GM18861 (cell line): ENCODE data around the gene PPCDC.
A peak's percentile ranks its signal among the peaks of the same experiment; 100 is the strongest.

Source experiments
- ATAC-seq: cut with Tn5 transposase; IDR thresholded peaks from one replicate; pipeline ENCODE4 v1.9.1; 2021; ENCODE audit not compliant: unreplicated experiment

Gene PPCDC

DNA sequence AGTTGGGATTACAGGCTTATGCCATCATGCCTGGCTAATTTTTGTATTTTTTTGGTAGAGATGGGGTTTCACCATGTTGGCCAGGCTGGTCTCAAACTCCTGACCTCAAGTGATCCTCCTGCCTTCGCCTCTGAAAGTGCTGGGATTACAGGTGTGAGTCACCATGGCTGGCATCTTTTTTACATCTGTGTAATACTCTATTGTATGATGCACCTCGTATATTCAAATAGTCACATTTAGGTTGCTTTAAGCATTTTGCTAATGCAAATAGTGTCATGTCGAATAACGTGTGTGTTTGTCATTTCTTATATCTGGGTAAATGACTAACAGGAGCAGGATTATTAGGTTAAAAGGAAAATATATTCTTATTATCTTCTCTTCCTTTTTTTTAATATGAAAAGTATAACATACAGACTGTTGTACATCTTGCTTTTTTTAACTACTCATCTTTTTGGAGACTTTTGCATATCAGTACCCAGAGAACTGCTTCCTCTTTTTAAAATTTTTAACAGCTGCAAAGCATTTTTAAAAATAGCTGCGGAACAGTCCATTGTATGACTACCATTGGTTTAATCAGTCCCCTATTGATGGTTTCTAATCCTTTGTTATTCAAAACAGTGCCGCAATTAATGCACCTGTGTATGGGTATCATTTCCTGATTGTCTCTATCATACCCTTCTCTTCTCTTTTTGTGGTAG, 14.6 kb upstream of the PPCDC start:
- peak; percentile 85 for ATAC-seq

DNA sequence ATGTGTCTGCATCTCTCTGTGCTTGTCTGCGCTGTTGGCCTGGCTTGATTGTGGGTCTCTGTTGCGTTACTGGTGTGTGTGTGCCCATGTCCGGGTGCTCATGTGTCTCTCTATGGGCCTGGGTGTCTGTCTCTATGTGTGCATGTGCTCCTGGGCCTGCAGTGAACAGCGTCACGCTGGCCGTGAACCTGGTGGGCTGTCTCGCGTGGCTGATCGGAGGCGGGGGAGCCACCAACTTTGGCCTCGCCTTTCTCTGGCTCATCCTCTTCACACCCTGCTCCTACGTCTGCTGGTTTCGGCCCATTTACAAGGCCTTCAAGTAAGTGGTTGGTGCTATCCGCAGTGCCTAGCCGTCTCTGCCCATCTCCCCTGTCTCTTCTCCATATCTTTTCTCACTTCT, 7.0 kb upstream of the PPCDC start:
- ATAC-seq: no peak

DNA sequence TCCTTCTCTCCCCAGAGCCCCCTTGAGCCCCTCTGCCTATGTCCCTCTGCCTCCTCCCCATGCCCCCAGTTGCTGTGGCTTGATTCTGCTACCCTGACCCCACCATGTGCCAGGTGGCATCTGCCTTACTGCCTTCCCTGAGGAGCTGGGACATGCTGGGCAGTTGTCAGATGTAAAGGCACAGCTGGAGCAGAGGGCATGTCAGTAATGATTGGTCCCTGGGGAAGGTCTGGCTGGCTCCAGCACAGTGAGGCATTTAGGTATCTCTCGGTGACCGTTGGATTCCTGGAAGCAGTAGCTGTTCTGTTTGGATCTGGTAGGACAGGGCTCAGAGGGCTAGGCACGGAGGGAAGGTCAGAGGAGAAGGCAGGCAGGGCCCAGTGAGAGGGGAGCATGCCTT, 3.5 kb upstream of the PPCDC start:
- no peak for ATAC-seq

DNA sequence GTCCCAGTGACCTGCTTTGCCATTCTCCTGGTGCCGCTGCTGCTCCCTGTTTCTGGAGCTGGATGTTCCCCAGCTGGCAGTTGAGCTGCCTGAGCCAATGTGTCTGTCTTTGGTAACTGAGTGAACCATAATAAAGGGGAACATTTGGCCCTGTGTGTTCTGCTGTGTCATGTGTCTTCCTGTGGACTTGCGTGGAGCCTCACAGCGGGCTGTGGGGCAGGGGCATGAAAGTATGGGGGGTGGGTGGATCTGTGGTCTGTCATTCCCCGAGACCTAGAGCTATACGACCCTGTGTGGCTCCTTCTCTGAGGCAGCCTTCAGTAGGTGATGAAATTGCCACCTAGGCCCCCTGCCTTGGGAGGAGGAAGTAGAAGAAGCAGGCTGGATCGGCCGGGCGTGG, 2.0 kb upstream of the PPCDC start:
- ATAC-seq: no peak

DNA sequence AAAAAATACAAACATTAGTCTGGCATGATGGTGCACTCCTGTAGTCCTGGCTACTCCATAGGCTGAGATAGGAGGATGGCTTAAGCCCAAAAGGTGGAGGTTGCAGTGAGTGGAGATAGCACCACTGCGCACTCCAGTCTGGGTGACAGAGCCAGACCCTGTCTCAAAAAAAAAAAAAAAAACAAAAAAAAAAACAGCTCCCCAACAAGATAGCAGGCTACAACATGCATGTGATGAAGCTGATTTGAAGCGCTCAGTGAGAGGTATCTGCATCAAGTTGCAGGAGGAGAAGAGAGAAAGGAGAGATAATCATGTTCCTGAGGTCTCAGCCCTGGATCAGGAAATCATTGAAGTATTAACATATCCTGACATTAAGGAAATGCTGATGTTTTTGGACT, 608 bp upstream of the PPCDC start:
- no peak for ATAC-seq

DNA sequence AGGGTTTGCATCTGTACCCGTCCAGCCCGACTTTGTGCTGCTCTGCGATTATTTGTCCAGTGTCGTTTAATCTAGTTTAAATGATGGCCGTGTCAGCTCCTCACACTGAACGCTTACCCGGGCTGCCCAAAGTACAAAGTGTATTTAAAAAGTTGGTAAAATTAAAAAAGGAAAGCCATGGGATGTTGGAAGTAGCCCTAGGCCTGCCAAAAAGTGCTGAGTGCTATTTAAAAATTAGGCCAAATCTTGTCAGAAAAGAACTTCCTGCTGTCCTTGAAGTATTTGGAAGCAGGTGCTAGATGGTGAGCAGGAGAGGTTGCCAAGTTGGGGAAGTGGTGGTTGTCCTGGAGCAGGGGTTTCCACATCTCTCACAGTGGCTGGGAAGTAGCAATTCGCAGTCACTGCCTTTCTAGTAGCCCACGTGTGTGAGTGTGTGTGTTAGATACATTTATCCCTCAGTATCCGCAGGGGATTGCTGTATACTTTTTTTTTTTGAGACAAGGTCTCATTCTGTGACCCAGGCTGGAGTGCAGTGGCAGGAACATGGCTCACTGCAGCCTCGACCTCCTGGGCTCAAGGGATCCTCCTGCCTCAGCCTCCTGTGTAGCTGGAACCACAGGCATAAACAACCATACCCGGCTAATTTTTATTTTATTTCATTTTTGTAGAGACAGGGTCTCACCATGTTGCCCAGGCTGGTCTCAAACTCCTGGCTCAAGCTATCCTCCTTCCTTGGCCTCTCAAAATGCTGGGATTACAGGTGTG, 664 bp downstream of the PPCDC start:
- ATAC-seq: no peak

DNA sequence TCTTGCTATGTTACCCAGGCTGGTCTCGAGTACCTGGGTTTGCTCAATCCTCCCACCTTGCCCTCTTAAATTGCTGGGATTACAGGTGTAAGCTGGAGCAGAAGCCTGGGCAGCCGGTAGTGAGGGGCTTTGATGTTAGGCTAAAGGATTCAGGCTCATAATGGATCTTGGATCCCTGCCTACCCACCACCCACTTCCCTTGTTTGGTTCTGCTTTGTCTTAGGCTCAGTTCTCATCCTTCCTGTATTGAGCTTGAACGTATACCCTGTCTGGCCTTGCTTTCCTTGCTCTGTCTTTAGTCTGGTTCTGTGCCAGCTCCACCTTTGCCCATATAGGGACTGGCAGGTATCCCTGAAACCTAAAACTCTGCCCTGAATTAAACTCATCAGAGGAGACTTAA, 1.7 kb downstream of the PPCDC start:
- no peak for ATAC-seq

DNA sequence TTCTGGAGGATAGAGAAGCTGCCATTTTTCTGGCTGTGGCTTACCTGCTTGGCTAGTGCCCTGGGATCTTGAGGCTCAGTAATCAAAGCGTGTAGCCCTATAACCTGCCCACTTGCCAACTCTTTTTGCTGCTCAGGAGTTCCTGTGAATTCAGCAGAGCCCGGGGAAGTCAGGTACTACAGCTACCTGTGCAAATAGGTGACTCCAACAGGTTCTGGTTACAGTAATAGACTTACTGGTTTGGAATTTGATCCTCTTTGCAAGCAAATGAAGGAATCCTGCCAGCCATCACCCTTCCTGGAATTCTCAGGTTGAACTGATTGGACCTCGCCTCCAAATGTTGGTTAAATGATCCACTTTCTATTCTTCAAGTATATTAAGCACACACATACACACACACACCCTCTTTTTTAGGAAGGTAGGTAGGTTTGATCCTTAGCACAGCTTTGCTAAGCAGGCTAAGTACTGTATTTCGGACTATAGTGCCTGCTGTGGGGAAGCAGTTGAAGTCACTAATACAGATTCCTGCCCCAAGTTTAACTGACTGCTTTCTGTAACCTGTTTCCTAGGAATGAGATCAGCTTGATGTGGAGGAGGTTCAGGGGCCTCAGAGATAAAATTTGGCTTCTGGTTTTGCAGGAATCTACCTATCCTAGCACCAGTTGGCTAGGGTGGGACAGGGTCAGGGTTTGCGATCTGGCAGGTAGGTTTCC, 2.3 kb downstream of the PPCDC start:
- no peak for ATAC-seq

DNA sequence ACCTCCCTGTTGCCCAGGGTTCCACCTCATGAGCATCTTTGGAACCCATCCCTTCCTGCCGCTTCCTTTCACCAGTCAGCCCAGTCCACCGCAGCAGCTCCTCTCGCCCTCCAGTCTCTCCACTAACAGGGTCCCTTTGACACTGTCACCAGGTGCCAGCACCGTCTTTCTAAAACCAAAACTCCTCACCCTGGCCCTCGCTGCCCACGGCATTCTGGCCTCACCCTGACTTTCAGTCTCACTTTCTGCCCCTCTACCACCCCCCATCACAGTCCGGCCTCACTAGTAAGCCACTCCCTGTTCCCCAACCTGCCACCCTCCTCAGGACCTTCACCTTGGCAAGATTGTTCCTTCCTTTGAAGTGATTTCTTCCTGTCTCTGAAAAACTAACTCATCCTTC, 4.2 kb downstream of the PPCDC start:
- no peak for ATAC-seq

DNA sequence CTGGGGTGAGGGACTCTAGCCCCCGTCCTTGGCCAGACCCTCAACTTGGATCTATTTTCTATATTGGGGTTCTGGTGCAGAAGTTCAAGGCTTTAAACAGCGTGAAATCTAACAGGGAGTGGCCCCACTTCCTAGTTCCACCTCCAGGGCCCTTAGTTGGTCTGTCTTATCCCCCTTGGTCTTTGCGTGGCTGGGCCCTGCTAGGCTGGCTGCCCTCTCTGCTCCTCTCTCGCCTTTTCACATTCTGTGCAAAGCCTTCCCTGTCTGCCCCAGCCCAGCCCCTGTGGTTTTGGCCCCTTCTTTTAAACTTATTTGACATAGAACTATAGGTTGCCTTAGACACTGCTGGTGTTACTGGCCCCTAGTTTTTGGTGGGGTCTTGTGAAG, 5.6 kb downstream of the PPCDC start:
- ATAC-seq: no peak

DNA sequence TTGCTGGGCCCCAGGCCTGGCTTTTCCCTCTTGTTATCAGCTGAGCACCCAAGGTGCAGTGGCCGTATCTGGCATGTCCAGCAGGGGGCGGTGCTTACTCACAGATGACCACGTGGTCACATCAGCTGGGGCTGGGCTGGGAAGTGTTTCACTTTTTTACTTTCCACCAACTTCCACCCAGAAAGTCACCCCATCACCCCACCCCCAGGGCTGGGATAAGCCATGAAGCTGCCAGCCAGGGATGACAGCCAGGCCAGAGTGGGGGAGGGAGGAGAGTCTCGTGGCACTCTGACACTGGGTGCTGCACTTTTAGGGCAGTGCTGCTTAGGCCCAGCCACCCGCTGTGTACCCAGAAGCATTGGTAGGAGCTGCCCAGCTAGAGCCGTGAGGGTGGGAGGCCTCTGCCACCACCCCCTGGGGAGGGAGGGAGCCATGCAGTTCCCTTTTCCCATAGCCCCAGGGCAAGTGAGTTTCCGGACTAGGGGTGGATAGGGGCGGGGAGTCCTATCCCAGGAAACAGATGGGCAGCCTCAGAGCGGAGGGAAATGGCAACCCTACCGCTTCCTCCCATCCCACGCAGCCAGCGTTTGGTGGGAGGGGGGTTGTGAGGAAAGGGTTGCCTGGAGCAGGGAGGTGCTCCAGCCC, 6.1 kb downstream of the PPCDC start:
- no peak for ATAC-seq

DNA sequence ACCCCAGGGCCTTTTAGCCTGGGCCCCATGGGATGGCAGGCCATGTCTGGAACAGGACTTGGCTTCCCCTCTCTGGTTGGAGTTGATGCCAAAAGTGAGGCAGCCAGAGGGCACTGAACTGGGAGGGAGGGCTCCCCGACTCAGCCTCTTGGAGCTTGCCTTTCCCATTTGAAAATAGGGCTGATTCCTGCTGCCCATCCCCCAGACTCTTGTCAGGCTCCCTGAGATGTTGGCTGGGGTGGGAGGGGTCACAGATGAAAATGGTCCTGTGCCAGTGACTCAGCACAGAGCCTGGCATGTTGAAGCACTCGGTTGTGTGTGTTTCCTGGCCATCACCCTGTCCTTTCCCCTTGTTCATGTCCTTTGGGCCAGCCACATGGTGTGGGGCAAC, 6.6 kb downstream of the PPCDC start:
- no peak for ATAC-seq

DNA sequence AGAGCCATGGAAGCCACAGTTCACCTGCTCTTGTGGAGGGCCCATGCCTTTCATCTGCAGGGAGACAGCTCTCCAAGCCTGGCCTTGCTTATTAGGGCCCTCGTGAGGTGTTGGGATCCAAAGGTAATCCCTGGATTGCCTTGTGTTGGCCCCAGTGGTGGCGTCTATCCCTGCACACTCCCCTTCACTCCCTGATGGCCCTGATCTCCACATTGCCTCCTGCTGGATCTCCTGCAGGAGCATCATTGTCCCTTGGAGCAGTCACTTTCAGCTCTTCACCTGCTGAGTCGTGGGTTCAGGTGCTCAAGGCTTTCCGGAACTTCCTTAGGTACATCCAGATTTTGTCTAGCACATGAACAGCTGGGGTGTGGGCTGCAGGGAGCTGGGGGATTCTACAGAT, 7.0 kb downstream of the PPCDC start:
- no peak for ATAC-seq

DNA sequence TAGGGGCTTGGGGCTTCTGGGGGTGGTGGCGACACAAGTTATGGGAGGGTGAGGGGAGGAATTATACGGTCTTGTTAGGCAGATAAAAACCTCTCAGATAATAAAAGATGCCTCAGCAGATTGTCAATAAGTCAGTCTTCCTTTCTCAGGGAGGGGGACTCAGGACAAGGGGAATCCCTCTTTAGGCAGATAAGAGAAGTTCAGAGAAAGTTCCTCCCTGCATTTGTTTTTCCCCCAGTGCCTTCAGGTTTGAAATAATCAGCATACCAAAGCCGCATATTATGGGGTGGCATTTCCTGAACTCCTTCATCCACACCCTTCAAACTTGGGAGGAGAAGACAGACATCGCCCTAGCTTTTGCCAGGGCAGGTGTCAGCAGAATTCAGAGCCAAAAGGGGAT, 8.5 kb downstream of the PPCDC start:
- no peak for ATAC-seq

DNA sequence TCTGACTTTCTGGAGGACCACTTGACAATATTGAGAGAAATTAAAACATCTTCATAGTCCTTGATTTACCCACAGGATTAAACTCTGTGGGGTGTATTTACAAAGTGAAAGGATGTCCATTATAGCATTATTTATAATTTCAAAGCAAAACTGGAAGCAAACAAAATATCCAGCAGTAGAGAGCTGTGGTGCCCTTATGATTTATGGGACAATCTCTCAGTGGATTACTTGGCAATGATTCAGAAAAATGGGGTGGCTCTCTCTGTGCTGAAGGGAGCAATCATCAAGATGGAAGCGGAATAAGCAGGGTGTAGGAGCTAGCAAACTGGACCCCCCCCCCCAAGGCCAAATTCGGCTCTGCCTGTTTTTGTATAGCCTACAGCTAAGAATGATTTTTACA, 9.0 kb downstream of the PPCDC start:
- no peak for ATAC-seq

DNA sequence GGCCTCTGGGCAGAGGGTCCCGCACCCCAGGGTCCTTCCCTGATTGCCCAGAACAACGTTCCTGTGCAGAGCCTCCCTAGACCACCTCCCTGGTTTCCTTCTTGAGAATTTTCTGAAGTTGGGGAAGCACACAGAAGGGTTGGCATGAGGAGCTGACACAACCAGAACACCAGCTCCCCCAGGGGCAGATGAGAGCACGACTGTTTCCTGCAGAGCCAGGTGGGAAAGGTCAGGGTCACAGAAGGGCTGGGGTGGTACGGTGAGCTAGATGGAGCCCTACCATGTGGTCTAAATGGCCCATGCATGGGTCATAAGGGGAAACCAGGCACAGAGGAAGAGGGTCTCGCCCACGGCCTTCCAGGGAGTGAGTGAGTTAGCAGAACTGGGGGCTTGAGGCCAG, 10.4 kb downstream of the PPCDC start:
- no peak for ATAC-seq

DNA sequence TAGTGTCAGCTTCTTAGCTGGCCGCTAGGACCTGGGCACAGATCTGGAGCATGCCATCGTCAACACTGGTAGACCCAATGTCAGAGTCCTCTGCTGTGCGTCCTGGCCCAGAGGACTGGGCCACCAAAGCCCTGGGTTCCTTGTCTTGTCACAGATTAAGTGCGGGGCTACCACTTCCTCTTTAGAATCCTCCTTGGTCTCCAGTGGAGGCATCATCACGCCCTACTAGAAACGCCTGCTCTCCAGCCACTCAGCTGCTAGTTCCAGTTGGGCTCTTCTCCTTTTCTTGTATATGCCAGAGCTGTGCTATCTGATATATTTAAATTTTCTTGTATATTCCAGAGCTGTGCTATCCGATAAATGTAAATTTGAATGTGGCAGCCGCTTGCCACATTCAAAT, 11.2 kb downstream of the PPCDC start:
- no peak for ATAC-seq

DNA sequence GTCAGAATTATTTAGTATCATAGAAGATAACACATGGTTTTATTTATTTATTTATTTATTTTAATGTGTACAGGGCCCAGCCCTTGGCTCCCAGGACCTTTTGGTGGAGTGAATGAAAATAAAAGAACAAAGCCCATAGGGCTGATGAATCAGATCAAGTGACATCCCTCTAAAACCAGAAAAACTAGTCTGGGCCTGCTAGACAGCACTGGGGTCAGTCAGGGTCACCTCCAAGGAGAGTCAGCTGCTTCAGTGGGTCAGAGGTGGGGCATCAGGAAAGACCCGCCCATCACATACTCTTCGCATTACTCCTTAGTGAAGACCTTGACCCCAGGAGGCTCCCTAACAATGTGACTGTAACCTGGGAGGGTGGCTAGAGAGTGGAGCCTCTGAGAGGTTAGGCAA, 12.8 kb downstream of the PPCDC start:
- ATAC-seq: no peak

DNA sequence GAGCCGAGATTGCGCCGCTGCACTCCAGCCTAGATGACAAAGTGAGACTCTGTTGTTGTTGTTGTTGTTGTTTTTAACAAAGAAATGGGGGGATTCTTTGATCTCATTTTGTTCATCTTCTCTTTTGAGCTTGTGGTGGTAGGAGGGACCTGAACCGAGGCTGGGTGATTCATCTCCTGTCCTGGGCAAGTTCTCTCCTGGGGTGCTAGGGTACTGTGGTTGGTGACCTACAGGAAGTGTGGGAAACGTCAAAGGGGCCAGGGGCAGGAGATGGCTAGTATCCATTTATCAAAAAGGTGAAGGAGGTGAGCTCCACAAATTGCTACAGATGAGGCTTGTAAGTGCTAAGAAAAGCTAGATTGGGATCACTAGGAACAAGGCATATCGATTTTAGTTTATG, 14.3 kb downstream of the PPCDC start:
- ATAC-seq: no peak

DNA sequence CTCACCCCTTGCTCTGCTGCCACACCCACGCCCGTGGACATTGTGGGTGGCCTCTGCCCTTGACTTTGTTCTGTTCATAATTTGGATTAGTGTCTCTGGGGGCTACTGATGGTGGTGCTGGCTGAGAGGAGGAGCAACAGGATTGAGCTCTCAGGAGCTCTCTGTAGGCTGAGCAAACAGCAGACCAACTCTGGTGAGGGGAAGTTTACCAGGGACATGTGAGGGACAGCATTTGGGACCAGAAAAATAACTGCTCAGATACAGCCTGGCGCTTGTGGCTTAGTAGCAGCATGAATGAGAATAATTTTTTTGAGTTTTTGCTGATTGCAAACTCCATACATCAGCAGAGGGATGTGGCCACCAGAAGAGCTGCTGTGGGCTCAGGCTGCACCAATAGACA, 14.8 kb downstream of the PPCDC start:
- ATAC-seq: no peak

DNA sequence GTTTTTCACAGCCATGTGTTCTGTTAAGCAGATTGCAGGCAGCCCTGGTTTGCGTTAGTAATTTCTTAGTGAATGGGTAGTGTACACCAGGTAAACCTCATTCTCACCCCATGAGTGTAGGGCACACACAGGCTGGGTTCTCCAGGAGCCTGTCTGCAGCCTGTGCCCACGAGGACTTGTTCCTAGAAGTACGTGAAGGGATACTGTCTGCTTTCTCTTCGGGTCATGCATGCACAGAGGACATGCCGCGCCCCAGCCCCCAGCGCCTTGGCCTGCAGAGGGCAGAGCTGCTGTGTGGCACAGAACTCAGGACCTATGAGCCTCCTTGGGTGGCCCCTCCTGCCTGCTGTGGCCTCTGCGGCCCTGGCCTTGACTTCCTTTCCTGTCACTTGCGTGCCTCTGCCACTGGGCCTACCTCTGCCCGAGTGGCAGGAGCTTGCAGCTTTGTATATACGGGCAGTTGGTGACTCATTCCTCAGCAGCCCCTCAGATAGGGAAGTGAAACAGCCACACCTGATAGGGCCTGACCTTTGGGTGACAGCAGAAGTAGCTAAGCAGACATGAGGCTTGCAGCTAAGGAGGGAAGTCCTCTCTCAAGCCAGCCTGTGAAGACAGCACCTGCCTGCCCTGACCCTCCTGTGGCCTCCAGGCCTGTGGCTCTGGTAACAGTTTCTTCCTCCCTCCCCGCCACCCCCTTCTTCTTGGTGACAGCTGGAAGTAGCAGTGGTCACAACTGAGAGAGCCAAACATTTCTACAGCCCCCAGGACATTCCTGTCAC, 19.5 kb downstream of the PPCDC start:
- peak; percentile 67 for ATAC-seq
